WTC11 (cell line): ENCODE data around the gene WNK2. TPM values are rescaled to one million over a fixed set of nuclear protein-coding genes. Genes with fewer than 3 reads are reported as not detected.
A peak's percentile ranks its signal among the peaks of the same experiment; 100 is the strongest.

Source experiments
- ATAC-seq: fragments of 200-7000 bp; cut with Tn5 transposase; 2 replicates; pipeline ENCODE4 v1.10.0; 2021; ENCODE audit warnings: mild to moderate bottlenecking, moderate library complexity
- CTCF ChIA-PET: fragments of 300-600 bp; sonication (Branson Sonifier 250); formaldehyde crosslinking; loops from one replicate; lab custom pipeline; 2021; ENCODE audit warnings: antibody characterized with exemption; lab: Charles Lee
- POLR2A ChIA-PET: fragments of 350-600 bp; sonication (Branson Sonifier 250); formaldehyde crosslinking; loops from one replicate; lab custom pipeline; 2021; ENCODE audit warnings: antibody characterized with exemption; lab: Charles Lee
- DNase-seq: peaks from one replicate; pipeline ENCODE4 v3.0.0; 2021; ENCODE audit warnings: low spot score
- H3K27ac Mint-ChIP-seq: 2 replicates; pipeline ENCODE4 v1.8.0; 2021; ENCODE audit warnings: mixed read lengths
- H3K27me3 Mint-ChIP-seq: 2 replicates; pipeline ENCODE4 v1.8.0; 2021; ENCODE audit warnings: low read depth, mild to moderate bottlenecking, moderate library complexity, mixed read lengths
- H3K36me3 Mint-ChIP-seq: 2 replicates; pipeline ENCODE4 v1.8.0; 2021; ENCODE audit warnings: mixed read lengths
- H3K4me1 Mint-ChIP-seq: 2 replicates; pipeline ENCODE4 v1.8.0; 2022; ENCODE audit warnings: mixed read lengths
- H3K4me3 Mint-ChIP-seq: 2 replicates; pipeline ENCODE4 v1.8.0; 2021; ENCODE audit warnings: mild to moderate bottlenecking, moderate library complexity, mixed read lengths
- H3K9me3 Mint-ChIP-seq: 2 replicates; pipeline ENCODE4 v1.8.0; 2021; ENCODE audit warnings: mixed read lengths
- AR ChIP-seq: fragments of 250-450 bp; sonication (Bioruptor Pico); IDR thresholded peaks from 2 replicates; pipeline ENCODE4 v1.9.0; 2021; ENCODE audit warnings: mild to moderate bottlenecking
- ARID4B ChIP-seq: sonication (generic); formaldehyde crosslinking; IDR thresholded peaks from 2 replicates; pipeline ENCODE4 v1.8.0; 2023; ENCODE audit warnings: missing genetic modification reagents, mild to moderate bottlenecking, borderline replicate concordance
- CDX4 ChIP-seq: fragments of 250-450 bp; sonication (Bioruptor Pico); IDR thresholded peaks from 2 replicates; pipeline ENCODE4 v1.9.0; 2021; ENCODE audit warnings: moderate library complexity, mild to moderate bottlenecking, inconsistent platforms, borderline replicate concordance
- E2F5 ChIP-seq: sonication (generic); formaldehyde crosslinking; IDR thresholded peaks from 2 replicates; pipeline ENCODE4 v1.8.1; 2022; ENCODE audit warnings: mild to moderate bottlenecking, moderate library complexity, missing genetic modification reagents
- FOXJ3 ChIP-seq: sonication (generic); formaldehyde crosslinking; IDR thresholded peaks from 2 replicates; pipeline ENCODE4 v1.9.0; 2021; ENCODE audit warnings: missing genetic modification reagents, mild to moderate bottlenecking, borderline replicate concordance
- GTF2I ChIP-seq: fragments of 250-450 bp; sonication (Bioruptor Pico); conservative IDR thresholded peaks from 2 replicates; pipeline ENCODE4 v1.4.0; 2021; ENCODE audit warnings: mild to moderate bottlenecking
- HMGA2 ChIP-seq: fragments of 250-450 bp; sonication (Bioruptor Pico); IDR thresholded peaks from 2 replicates; pipeline ENCODE4 v1.4.0; 2021; ENCODE audit warnings: mild to moderate bottlenecking, moderate library complexity
- IRF2 ChIP-seq: sonication (generic); formaldehyde crosslinking; IDR thresholded peaks from 2 replicates; pipeline ENCODE4 v1.8.0; 2022; ENCODE audit warnings: low read depth, missing genetic modification reagents, borderline replicate concordance
- JAZF1 ChIP-seq: fragments of 250-450 bp; sonication (Bioruptor Pico); IDR thresholded peaks from 2 replicates; pipeline ENCODE4 v1.9.0; 2021; ENCODE audit warnings: moderate library complexity, mild to moderate bottlenecking, inconsistent platforms
- PRRX2 ChIP-seq: fragments of 250-450 bp; sonication (Bioruptor Pico); IDR thresholded peaks from 2 replicates; pipeline ENCODE4 v1.8.0; 2021; ENCODE audit warnings: mild to moderate bottlenecking
- SOX15 ChIP-seq: fragments of 250-450 bp; sonication (Bioruptor Pico); IDR thresholded peaks from 2 replicates; pipeline ENCODE4 v1.9.0; 2021; ENCODE audit warnings: mild to moderate bottlenecking
- STAT6 ChIP-seq: sonication (generic); formaldehyde crosslinking; conservative IDR thresholded peaks from 2 replicates; pipeline ENCODE4 v1.8.1; 2023; ENCODE audit warnings: mild to moderate bottlenecking, low read depth, missing genetic modification reagents, moderate library complexity
- TEAD4 ChIP-seq: sonication (generic); formaldehyde crosslinking; IDR thresholded peaks from 2 replicates; pipeline ENCODE4 v1.8.0; 2022; ENCODE audit warnings: mild to moderate bottlenecking, missing genetic modification reagents
- ZMAT4 ChIP-seq: fragments of 250-450 bp; sonication (Bioruptor Pico); IDR thresholded peaks from 2 replicates; pipeline ENCODE4 v1.9.0; 2021; ENCODE audit warnings: mild to moderate bottlenecking
- ZNF232 ChIP-seq: sonication (generic); formaldehyde crosslinking; IDR thresholded peaks from 2 replicates; pipeline ENCODE4 v1.8.0; 2022; ENCODE audit warnings: mild to moderate bottlenecking, missing genetic modification reagents
- ZNF532 ChIP-seq: fragments of 250-450 bp; sonication (Bioruptor Pico); IDR thresholded peaks from 2 replicates; pipeline ENCODE4 v1.9.0; 2021; ENCODE audit warnings: mild to moderate bottlenecking, borderline replicate concordance
- ZNF671 ChIP-seq: fragments of 250-450 bp; sonication (Bioruptor Pico); IDR thresholded peaks from 2 replicates; pipeline ENCODE4 v1.8.0; 2021; ENCODE audit warnings: mild to moderate bottlenecking
- total RNA-seq: library from RNA; stranded (reverse); gene quantifications from 3 replicates; pipeline ENCODE4 v1.2.3, GENCODE V29; 2021

WNK2 gene
- total RNA-seq, 1 experiment from 2014 or later, result 120 TPM

GRCh38 chr9:93193388-93194220, 9.7 kb downstream of the WNK2 start (continued):
- TF ChIP-seq ZNF532 (CRISPR knock-in tag) (no peak), SOX15 (no peak)

GRCh38 chr9:93194221-93194625, 10.3 kb downstream of the WNK2 start:
- POLR2A ChIA-PET, result no interaction called here
- ATAC-seq (no peak), DNase-seq (no peak)
- CTCF ChIA-PET, result interaction anchor here (0.7 to 5.3 kb wide), 6 partner anchors 30 to 111 kb away, joined by 3 to 29 read pairs (median 4); no protein-coding TSS in a partner anchor
- Mint-ChIP-seq H3K27ac (peak overlapping the region; percentile 66; the same call in 1 of the 2 replicates), H3K4me1 (peaks cover 54% of the 10 kb centered on the region), H3K27me3 (no peaks in the 10 kb centered on the region), H3K36me3 (no peaks in the 10 kb centered on the region), H3K9me3 (no peaks in the 10 kb centered on the region), H3K4me3 (peak overlapping the region; percentile 38)
- TF ChIP-seq ARID4B (CRISPR knock-in tag), result no peak
- no peak for TF ChIP-seq AR (CRISPR knock-in tag)
- TF ChIP-seq ZMAT4, result no peak
- no peak for TF ChIP-seq GTF2I (CRISPR knock-in tag)
- no peak for TF ChIP-seq FOXJ3 (CRISPR knock-in tag)
- TF ChIP-seq E2F5 (CRISPR knock-in tag), result no peak
- no peak for TF ChIP-seq HMGA2 (CRISPR knock-in tag)
- no peak for TF ChIP-seq ZNF671
- no peak for TF ChIP-seq ZNF232 (CRISPR knock-in tag)
- no peak for TF ChIP-seq STAT6 (CRISPR knock-in tag)
- no peak for TF ChIP-seq JAZF1 (CRISPR knock-in tag)
- no peak for TF ChIP-seq IRF2
- no peak for TF ChIP-seq PRRX2
- no peak for TF ChIP-seq TEAD4 (CRISPR knock-in tag)
- no peak for TF ChIP-seq CDX4
